ENCODE results near the gene THOP1.

GRCh38 chr19:2820112-2820702 is 34.9 kb downstream of the THOP1 start:
- TF ChIP-seq POLR2A (IDR thresholded peaks at IDR 0.05): no peak
- TF ChIP-seq CTCF (IDR thresholded peaks at IDR 0.05): no peak

Measured in heart left ventricle (tissue), 13 donors.